Astrocyte (in vitro differentiated cells and primary cell): ENCODE measurements around the gene FAF1.

Source experiments
- EZH2 ChIP-seq: IDR thresholded peaks from 2 replicates; pipeline ENCODE4 v1.6.1; 2012; ENCODE audit warnings: mild to moderate bottlenecking, low read length, inconsistent platforms; ENCODE audit not compliant: insufficient read depth
- TF ChIP-seq, protein P1 (sequence below): IDR thresholded peaks from 2 replicates; pipeline ENCODE4 v1.5.1; 2011; ENCODE audit warnings: low read depth, mild to moderate bottlenecking, inconsistent platforms, low read length, moderate library complexity; ENCODE audit not compliant: insufficient read depth

DNA sequence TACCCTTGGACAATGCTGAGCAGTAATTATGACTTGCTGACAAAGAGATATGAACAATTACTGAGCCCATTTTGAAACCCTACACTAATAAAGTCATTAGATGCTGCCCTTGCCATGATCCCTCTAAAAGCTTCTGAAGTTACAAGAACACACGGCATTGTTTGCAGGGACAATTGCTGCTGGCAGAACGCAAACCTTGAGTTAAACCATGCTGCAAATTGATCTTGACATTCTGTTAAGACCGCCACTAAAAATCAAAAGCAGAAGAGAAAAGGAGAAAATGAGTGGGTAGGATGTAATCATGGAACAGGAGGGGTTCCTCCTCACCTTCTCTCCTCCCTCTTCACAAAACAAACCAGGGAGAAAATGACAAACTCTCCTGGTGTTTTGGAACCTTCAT is 400.6 kb downstream of the FAF1 start:
- TF ChIP-seq, protein P1, sequence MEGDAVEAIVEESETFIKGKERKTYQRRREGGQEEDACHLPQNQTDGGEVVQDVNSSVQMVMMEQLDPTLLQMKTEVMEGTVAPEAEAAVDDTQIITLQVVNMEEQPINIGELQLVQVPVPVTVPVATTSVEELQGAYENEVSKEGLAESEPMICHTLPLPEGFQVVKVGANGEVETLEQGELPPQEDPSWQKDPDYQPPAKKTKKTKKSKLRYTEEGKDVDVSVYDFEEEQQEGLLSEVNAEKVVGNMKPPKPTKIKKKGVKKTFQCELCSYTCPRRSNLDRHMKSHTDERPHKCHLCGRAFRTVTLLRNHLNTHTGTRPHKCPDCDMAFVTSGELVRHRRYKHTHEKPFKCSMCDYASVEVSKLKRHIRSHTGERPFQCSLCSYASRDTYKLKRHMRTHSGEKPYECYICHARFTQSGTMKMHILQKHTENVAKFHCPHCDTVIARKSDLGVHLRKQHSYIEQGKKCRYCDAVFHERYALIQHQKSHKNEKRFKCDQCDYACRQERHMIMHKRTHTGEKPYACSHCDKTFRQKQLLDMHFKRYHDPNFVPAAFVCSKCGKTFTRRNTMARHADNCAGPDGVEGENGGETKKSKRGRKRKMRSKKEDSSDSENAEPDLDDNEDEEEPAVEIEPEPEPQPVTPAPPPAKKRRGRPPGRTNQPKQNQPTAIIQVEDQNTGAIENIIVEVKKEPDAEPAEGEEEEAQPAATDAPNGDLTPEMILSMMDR, result no peak
- TF ChIP-seq EZH2, result no peak
